SU-DHL-6 (cell line): ENCODE measurements around the gene CPVL.
A peak's percentile ranks its signal among the peaks of the same experiment; 100 is the strongest.

Source experiments
- EZH2phosphoT487 ChIP-seq: fragments of 200-600 bp; sonication (generic), shearing (Covaris generic); conservative IDR thresholded peaks from 2 replicates; pipeline ENCODE4 v1.6.1; 2018; ENCODE audit warnings: mild to moderate bottlenecking, antibody characterized with exemption, low read length, moderate library complexity, mixed read lengths
- TF ChIP-seq, protein P1 (sequence below): fragments of 200-600 bp; sonication (generic); IDR thresholded peaks from one replicate; pipeline ENCODE4 v1.5.1; 2017; ENCODE audit warnings: antibody characterized with exemption, mild to moderate bottlenecking, low read length, moderate library complexity; ENCODE audit not compliant: insufficient read depth, poor library complexity, severe bottlenecking

DNA sequence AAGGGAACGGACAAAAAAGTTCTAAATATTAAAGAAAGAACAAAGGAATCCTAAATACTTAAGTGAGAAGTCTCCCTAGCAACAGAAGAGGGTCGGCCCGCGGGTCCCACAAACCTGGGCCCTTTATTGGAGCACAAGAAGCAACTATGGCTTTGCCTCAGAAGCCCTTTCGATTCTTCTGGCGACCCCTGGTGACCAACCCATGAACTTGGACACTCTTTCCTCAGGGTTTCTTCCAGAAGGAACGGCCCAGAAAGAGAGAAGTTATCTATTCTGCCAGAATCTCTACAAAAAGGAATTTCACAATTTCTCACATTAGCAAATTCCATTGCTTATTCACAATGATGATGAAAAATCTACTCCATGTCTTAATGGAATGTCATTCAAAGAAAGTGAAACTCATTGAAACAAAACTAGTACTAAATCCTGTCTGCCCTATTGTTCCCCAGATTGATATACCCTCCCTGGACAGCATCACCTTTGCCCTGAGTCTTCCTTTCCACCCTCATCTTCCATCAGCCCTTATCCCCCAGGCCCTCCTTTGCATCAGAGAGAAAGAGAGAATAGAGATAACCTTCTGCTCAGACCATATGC is 43.7 kb downstream of the CPVL start:
- TF ChIP-seq, protein P1, sequence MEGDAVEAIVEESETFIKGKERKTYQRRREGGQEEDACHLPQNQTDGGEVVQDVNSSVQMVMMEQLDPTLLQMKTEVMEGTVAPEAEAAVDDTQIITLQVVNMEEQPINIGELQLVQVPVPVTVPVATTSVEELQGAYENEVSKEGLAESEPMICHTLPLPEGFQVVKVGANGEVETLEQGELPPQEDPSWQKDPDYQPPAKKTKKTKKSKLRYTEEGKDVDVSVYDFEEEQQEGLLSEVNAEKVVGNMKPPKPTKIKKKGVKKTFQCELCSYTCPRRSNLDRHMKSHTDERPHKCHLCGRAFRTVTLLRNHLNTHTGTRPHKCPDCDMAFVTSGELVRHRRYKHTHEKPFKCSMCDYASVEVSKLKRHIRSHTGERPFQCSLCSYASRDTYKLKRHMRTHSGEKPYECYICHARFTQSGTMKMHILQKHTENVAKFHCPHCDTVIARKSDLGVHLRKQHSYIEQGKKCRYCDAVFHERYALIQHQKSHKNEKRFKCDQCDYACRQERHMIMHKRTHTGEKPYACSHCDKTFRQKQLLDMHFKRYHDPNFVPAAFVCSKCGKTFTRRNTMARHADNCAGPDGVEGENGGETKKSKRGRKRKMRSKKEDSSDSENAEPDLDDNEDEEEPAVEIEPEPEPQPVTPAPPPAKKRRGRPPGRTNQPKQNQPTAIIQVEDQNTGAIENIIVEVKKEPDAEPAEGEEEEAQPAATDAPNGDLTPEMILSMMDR: peak; percentile 51
- TF ChIP-seq EZH2phosphoT487: no peak
